Keratinocyte (primary cell): Measurements from ENCODE around the gene EGLN3.

ENCODE experiments used
- EZH2 ChIP-seq: IDR thresholded peaks from one replicate; pipeline ENCODE4 v1.6.1; 2012; ENCODE audit warnings: inconsistent platforms, mild to moderate bottlenecking, low read length, moderate library complexity
- TF ChIP-seq, protein P1 (sequence below), 3 experiments: IDR thresholded peaks in 1 of 3; conservative IDR thresholded peaks in 1 of 3; optimal IDR thresholded peaks in 1 of 3; 2 replicates in 2 of 3; 3 replicates in 1 of 3; pipeline versions ENCODE3 to v1.5.1; 2011; ENCODE audit warnings: low read length in 3 of 3, mild to moderate bottlenecking in 3 of 3, moderate library complexity in 2 of 3, control low read depth in 1 of 3, inconsistent platforms in 1 of 3; ENCODE audit not compliant: insufficient read depth in 2 of 3; ENCODE audit errors: extremely low read depth in 1 of 3

DNA sequence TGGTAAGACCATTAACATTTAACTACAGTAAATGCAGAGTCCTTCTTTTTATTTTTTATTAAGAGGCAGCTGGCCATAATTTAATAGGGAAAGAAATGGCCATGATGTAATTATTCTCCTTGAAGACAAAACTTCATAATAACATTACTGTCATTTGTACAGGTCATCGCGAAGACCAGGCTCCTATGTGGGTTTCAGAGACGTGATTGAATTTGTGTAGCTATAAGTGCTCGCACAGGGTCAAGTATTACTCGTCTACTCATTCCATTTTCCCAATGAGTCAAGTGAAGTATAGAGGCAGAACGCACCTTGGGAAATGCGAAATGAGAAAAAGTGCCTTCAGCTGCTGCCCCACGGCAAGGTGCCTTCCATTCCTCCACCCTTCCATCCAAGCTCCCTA is 40.4 kb downstream of the EGLN3 start:
- TF ChIP-seq, protein P1, sequence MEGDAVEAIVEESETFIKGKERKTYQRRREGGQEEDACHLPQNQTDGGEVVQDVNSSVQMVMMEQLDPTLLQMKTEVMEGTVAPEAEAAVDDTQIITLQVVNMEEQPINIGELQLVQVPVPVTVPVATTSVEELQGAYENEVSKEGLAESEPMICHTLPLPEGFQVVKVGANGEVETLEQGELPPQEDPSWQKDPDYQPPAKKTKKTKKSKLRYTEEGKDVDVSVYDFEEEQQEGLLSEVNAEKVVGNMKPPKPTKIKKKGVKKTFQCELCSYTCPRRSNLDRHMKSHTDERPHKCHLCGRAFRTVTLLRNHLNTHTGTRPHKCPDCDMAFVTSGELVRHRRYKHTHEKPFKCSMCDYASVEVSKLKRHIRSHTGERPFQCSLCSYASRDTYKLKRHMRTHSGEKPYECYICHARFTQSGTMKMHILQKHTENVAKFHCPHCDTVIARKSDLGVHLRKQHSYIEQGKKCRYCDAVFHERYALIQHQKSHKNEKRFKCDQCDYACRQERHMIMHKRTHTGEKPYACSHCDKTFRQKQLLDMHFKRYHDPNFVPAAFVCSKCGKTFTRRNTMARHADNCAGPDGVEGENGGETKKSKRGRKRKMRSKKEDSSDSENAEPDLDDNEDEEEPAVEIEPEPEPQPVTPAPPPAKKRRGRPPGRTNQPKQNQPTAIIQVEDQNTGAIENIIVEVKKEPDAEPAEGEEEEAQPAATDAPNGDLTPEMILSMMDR (optimal IDR thresholded peaks at IDR 0.05 in 1 of 3, IDR thresholded peaks at IDR 0.05 in 1 of 3, conservative IDR thresholded peaks at IDR 0.05 in 1 of 3; ENCODE audit: extremely low read depth in 1 of 3, insufficient read depth in 2 of 3, low read length in 3 of 3) = no peak
- TF ChIP-seq EZH2 = no peak
